Fibroblast of villous mesenchyme (primary cell): Measurements from ENCODE around the gene CTTNBP2NL. TPM values are rescaled to one million over a fixed set of nuclear protein-coding genes. Genes with fewer than 3 reads are reported as not detected.
"Not testable (repeated sequence)": the region's sequence is repeated elsewhere in the genome, so short reads cannot be mapped to it uniquely, and the experiment has no call there.

Experiments
- DNase-seq: peaks from one replicate; pipeline ENCODE4 v3.0.0-alpha.2; 2010; ENCODE audit warnings: low read depth
- H3K4me3 ChIP-seq: 2 replicates; pipeline ENCODE4 v1.5.1; 2011; ENCODE audit warnings: low read depth, mild to moderate bottlenecking, low read length
- total RNA-seq: library from RNA; depleted of rRNA; stranded (reverse); fragments of >200 nt; gene quantifications from 2 replicates; pipeline ENCODE4 v1.2.3, GENCODE V29; 2012
- TF ChIP-seq, protein P1 (sequence below): IDR thresholded peaks from 2 replicates; pipeline ENCODE4 v1.5.1; 2012; ENCODE audit warnings: low read depth, mild to moderate bottlenecking, low read length; ENCODE audit not compliant: insufficient read depth

The CTTNBP2NL gene
- total RNA-seq, 1 donor, result 30.2 TPM

DNA sequence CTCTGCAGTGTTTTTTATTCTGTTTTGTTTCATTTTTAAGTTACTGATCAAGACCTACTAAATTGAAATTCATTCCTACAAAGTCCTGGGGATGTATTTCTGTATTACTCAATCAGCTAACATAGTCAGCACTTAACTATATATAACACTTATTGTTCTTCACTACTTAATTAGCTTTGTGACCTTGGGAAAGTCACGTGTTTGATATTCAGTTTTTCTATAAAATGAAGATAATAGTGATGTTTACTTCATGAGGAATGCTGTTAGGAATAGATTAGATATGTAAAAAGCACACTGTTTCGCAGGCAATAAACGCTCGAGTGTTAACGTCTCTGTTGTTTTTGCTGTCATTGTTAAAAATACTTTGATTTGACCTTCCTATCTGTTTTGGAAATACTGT is 44.6 kb downstream of the CTTNBP2NL start:
- TF ChIP-seq, protein P1, sequence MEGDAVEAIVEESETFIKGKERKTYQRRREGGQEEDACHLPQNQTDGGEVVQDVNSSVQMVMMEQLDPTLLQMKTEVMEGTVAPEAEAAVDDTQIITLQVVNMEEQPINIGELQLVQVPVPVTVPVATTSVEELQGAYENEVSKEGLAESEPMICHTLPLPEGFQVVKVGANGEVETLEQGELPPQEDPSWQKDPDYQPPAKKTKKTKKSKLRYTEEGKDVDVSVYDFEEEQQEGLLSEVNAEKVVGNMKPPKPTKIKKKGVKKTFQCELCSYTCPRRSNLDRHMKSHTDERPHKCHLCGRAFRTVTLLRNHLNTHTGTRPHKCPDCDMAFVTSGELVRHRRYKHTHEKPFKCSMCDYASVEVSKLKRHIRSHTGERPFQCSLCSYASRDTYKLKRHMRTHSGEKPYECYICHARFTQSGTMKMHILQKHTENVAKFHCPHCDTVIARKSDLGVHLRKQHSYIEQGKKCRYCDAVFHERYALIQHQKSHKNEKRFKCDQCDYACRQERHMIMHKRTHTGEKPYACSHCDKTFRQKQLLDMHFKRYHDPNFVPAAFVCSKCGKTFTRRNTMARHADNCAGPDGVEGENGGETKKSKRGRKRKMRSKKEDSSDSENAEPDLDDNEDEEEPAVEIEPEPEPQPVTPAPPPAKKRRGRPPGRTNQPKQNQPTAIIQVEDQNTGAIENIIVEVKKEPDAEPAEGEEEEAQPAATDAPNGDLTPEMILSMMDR, result no peak
- H3K4me3 ChIP-seq, result no peak overlapping the region
- no peak for DNase-seq

DNA sequence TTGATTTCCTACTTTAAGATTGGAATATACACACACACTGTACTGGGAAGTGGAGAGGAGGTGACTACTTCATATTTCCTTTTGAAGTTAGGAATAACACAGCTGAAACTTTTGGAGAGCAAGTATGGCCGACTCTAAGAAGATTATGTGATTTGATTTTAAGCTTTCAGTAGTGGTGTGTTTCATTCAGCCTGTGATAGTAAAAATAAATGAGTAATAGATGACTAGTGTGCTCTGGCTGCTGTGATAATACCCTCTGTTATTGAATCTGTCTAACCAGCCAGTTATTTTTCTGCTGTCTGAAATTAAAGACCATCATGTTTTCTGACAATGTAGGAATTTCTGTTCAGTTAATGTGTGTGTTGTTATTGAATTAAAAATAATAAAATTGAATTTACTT is 48.3 kb downstream of the CTTNBP2NL start:
- TF ChIP-seq, protein P1, result no peak
- no peak for DNase-seq
- H3K4me3 ChIP-seq, result no peak overlapping the region

DNA sequence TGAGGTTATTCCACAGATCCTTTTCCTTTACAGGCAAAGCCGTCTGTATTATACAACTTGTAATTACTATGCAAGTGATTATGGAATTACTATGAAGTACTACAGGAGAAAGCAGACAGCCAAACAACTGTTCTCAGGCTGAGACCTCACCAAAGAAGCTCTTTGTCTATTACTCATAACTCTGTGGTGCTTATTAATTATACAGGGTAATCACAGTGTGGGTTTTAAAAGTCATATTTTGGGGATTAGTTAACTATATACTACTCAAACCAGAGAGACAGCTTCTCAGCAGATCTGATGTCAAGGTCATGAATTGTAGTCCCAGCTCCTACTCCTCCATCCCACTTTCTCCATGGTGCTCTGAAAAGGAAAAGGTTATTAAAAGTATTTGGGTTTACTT is 49.6 kb downstream of the CTTNBP2NL start:
- TF ChIP-seq, protein P1, result no peak
- H3K4me3 ChIP-seq, result no peak overlapping the region
- DNase-seq, result no peak

DNA sequence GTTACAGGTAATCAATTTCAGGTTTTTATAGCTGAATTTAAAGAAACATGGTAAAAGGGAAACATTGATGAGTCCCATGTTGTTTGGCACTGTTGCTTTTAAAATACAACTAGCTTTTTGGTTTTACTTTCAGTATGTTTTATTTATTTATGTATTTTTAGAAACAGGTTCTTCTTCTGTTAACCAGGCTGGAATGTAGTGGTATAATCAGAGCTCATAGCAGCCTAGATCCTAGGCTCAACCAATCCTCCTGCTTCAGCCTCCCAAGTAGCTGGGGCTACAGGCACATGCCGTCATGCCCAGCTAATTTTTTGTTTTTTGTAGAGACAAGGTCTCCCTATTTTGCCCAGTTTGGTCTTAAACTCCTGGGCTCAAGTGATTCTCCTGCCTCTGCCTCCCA is 50.4 kb downstream of the CTTNBP2NL start:
- TF ChIP-seq, protein P1, result no peak
- no peak overlapping the region for H3K4me3 ChIP-seq
- no peak for DNase-seq

DNA sequence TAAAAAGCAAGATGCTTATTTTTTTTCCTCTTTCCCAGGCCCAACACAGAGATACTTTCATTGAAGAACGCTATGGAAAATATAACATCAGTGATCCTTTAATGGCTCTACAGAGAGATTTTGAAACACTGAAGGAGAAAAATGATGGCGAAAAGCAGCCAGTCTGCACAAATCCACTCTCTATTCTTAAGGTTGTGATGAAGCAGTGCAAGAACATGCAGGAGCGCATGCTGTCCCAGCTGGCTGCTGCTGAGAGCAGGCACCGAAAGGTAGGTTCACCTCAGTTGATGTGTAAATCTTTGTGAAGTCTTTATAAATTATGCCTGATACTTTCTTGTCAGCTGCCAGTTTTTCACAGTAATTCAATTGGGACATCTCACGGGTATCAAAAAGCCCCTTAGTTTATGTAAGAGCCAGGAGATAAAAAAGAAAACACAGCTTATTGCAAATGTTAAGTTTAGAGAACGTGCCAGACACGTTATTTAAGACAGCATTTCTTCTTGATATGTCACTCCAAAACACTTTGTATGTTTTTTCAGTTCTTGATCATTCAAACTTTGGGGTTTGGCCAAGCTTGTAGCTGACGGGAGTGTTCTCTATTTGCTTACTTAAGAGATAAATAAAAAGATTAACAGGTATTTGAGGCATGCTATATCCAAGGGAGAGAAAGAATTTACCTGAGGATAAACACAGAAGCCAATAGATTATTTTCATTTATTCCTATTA is 53.1 kb downstream of the CTTNBP2NL start:
- TF ChIP-seq, protein P1, result no peak

DNA sequence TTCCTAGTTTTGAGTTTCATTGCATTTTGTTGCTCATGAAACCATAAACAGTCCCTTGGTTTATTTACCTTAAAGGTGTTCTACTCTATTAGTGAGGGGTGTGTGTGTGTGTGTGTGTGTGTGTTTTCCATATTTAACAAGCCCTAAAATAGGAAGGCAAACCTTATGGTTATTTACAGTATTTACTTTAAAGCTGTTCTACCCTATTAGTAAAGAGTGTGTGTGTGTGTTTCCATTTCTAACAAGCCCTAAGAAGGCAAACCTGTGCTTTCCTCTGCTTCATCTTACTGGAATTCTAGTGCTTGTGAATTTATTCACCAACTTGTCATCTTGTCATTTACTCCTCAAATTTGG is 53.6 kb downstream of the CTTNBP2NL start:
- H3K4me3 ChIP-seq, result no peak overlapping the region
- DNase-seq, result no peak
- TF ChIP-seq, protein P1, result no peak

More for the DNA sequence above, 53.1 kb downstream of the CTTNBP2NL start:
- DNase-seq, result no peak
- no peak overlapping the region for H3K4me3 ChIP-seq

DNA sequence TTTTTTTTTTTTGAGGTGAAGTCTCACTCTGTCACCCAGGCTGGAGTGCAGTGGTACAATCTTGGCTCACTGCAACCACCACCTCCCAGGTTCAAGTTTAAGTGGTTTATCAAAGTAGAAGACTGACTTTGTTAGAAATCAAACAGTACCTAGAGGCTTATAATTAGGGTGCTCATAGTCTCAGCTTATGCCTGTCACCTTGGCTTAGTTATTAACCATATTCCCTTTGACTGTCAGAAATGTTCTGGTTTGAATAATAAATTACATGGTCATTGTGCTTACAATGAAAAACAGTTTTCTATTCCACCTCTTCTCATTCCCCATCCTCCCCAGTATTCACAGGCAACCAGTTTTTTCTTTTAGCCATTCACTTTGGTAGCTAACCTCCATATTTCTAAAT is 54.8 kb downstream of the CTTNBP2NL start:
- DNase-seq, result no peak
- TF ChIP-seq, protein P1, result no peak
- no peak overlapping the region for H3K4me3 ChIP-seq

DNA sequence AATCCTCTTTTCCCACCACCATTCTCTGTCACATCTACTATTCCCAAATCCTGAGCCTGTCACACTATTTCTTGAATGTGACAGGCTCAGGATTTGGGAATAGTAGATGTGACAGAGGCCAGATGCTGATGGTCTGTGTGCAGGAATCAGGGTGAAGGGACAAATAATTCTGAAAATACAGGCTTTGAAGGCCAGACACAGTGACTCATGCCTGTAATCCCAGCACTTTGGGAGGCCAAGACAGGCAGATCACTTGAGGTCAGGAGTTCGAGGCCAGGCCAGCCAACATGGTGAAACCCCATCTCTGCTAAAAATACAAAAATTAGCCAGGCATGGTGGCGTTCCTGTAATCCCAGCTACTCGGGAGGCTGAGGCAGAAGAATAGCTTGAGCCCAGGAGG is 55.3 kb downstream of the CTTNBP2NL start:
- H3K4me3 ChIP-seq, DNase-seq: not testable (repeated sequence)
